GM21515 (cell line): ENCODE measurements around the gene TSKU.

Experiments
- ATAC-seq: cut with Tn5 transposase; IDR thresholded peaks from one replicate; pipeline ENCODE4 v1.9.1; 2021; ENCODE audit not compliant: unreplicated experiment

TSKU gene

DNA sequence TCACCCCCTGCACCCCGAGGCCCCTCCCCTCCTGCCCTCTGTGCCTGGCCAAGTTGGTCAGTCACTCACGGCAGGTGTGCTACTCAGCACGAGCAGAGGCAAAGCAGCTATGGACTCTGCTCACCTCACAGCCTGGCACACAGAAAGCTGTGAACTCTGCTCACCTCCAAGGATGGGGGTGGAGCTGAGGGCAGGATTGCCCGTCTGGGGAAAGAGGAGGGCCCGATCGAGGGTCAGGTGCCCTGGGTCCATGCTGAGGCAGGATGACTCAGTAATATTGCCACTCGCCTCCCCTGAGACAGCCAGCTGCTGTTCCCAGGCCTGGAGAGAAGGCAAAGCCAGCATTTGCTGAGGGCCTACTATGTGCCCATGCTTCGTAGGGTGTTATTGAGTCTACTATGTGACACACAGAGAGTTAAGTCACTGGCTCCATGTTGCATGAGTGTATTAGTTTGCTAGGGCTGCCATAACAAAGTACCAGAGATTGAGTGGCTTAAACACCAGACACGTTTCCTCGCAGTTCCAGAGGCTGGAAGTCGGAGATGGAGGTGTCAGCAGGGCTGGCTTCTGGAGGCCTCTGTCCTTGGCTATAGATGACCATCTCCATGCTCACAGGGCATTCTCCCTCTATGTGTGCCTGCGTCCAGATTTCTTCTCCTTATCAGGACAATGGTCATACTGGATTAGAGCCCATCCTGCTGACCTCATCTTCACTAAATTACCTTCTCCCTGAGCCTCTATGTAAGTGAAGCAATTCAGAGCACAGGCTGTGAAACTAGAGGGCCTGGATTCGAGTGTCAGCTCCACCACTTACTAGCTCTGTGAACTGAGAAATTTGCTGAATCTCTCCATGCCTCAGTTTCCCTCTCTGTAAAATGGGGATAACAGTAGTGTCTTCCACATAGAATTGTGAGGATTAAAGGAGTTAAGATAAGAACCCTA, 13.2 kb upstream of the TSKU start:
- no peak for ATAC-seq

- ATAC-seq = no peak
Observed at GRCh38 chr11:76770642-76771445, 12.3 kb upstream of the TSKU start.

GRCh38 chr11:76771446-76772099, 11.6 kb upstream of the TSKU start:
- ATAC-seq = no peak

DNA sequence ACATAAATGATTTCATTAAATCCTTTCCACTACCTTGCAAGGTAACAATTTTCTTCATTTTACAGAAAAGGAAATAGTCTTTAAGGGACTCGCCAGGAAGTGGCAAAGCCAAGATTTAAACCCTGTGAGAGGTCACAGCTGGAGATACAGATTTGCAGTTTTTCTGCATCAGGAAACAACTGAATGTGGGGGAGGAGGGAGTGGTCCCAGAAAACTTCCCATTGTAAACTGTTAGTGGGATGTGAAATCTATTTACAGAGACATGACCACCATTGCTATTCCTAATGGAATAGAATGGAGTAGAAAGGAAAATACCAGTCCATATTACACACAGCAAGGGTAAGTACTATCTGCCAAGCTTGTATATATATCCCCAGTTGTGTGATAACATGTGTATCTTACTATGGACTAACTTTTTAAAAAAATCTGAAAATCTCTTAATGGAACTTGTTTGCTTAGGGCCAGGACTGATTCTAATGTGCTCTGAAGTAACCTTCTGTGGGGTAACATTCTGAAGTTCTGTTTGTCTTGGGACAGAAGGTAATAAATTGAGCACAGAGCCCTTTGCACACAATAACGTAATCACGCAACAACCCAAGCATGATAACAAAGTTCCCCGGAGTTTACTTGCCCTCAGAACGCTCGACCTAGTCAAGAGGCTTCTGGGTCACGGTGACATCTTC, 10.9 kb upstream of the TSKU start:
- no peak for ATAC-seq

GRCh38 chr11:76772783-76773106, 10.4 kb upstream of the TSKU start:
- ATAC-seq = no peak

DNA sequence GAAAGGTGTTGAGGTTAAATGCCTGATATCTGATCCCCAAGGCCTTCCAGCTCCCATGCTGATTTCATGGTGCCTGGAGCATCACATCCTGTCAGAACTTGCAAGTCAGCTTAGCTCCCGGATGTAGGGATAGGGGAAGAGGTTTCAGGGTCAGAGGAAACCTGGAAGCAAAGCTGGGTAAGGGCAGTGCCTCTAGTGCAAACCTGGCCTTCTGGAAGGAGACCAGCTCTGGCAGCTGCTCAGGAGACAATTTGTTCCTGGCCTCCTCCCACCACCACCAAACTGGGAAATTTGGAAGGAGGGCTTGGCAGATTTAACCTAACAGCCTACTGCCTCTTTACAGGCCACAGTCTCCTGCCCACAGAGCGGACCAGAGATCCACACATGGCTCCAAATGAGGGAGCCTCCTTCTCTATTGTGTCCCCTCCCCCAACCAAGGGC, 9.2 kb upstream of the TSKU start:
- ATAC-seq = no peak

DNA sequence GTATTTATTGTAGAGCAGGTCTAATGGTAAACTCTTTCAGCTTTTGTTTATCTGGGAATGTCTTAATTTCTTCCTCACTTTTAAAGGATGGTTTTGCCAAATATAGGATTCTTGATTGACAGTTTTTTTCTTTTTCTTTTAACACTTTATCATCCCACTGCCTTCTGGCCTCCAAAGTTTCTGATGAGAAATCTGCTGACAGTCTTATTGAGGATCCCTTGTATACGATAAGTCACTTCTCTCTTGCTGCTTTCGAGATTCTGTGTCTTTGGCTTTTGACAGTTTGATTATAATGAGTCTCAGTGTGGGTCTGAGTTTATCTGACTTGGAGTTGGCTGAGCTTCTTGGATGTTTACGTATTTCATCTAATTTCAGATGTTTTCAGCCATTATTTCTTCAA, 6.7 kb upstream of the TSKU start:
- no peak for ATAC-seq

- ATAC-seq = no peak
Observed at GRCh38 chr11:76777305-76777704, 5.9 kb upstream of the TSKU start.

DNA sequence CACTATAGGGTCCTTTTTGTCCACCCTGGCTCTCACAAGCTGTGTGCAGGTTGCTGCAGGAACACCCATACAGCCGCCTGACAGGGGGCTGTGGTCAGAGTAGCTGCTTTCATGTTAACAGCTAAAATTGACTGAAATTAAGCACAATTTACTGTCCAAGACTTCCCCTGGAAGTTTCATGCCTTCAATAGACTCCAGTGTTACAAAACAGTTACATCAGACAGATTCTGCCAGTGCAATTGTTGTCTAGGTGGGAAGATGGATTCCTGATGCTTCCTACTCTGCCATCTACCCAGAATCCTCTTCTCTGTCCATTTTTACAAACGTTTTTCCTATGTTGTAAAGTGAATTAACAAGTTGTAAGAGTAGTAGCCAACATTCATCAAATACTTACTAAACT, 5.3 kb upstream of the TSKU start:
- ATAC-seq = no peak

- no peak for ATAC-seq
Observed at GRCh38 chr11:76778874-76779273, 4.3 kb upstream of the TSKU start.

- ATAC-seq = no peak
Observed at GRCh38 chr11:76781046-76781801, 1.9 kb upstream of the TSKU start.

DNA sequence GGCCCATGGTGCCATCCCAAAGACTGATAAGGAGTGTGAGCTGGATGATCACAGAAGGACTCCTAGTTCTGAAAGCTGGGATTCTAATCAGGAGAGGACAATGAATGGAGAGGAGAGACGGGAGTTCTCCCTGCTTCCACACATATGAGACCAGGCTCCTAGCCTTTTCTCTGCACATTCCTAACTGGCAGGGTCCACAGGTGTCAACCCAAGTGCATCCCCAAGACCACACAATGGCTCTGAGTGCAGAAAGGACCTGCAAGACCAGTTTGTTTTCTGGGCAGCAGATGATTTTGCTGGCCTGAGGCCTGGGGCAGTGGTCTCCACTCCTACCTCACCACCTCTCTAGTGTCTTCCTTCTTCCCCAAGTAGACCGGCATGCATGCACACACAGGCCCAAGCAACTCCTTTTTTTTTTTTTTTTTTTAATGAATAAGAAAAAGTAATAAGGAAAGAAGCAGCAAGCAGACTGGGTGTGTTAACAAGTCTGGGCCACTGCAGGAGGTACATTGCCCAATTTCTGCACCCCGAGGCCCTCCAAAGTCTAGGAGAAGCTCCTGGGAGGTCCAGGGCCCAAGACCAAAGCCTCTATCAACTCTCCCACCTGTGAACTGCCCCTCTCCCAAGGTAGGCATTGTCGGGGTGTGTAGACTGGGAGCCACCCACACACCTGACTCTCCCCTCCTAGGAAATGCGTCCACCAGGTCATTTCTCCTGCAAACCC, 1.2 kb upstream of the TSKU start:
- no peak for ATAC-seq

DNA sequence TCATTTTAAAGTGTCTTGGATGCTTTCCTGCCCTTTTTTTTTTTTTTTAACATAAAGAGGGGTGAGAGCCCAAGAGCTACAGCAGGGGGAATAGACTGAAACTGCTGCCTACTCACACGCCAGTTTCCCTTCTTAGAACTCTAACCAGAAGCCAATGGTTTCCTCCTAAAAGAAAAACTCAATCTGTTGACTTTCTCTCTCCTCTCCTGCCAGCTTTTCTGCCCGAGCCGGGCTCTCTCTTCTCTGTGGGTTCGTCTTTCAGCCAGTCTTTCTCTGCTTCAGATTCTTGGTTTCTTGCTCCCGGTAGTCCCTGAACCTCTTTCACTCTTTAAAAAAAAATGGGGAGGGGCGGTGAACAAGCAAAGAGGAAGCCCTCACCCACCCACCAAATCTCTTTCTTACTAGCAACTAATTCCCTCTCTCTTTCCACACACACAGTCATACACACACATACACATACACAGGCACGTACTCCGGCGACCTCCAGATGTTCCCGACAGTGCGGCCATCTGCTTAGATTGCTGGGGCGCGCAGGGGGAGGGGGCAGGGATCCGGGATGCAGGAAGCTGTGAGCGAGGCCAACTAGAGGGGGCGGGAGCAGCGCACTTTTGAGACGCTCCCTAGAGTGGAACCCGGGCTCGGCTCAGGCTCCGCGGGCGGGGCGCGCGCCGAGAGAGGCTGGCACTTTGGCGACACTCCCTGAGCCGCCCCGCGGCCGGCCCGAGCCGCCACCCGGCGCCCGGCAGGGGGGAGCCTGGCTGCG, 444 bp upstream of the TSKU start:
- ATAC-seq = no peak

DNA sequence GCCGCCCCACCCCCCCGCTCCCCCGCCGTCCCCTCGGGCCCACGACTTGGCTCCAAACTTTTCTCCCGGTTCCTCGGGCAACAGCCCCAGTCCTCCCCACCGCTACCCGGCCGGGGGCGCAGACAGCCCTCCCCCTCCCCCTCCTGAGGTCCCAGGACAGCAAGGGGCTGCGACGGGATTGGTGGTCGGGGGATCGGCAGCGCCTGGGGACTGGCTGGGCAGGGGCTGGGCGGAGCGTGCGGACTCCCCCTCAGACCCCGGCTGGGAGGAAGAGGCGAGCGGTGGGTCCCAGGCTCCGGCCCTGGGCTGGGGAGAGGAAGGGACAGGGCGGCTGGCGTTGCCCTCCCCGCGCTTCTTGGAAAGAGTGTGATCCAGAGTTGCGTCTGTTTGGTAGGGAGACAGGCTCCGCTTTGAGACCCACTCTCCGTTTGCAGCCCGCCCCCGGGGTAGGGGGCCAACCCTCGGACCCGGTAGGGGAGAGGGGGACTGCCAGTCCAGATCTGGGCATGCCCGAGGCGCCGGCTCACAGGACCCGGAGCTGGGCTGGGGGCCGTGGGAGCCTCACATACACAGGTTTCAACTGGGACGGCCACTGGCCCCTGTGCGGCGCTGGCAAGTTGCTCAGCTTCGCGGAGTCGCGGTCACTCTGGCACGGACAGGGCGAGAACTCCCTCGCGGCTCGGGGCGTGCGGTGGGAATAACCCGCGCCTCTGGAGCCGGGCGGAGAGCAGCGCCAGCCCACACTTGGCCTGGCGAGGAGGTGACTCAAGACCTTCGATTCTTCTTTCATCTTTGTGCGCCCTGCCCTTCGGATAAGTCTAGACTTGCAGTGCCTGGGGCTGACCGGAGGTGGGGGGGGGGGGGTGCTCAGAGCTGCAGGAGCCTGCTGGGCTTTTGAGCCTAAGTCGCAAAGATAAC, 999 bp downstream of the TSKU start:
- ATAC-seq = no peak

DNA sequence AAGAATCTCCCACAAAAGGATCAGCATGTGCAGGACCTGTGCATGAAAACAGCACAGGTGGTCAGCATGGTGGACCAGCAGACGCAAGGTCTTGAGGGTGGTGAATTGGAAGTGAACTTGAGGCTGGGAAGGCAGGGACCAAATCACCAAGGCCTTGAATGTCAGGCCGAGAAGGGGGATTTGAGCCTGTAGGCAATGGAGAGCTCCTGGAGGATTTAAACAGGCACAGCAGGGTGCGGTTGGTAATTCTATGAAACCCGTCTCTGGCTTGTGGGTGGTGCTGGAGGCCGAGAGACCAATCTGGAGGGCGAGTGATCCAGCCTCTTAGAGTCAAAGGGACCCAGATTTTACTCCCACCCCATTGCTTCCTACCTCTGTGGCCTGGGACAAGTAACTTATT, 2.4 kb downstream of the TSKU start:
- ATAC-seq = no peak

DNA sequence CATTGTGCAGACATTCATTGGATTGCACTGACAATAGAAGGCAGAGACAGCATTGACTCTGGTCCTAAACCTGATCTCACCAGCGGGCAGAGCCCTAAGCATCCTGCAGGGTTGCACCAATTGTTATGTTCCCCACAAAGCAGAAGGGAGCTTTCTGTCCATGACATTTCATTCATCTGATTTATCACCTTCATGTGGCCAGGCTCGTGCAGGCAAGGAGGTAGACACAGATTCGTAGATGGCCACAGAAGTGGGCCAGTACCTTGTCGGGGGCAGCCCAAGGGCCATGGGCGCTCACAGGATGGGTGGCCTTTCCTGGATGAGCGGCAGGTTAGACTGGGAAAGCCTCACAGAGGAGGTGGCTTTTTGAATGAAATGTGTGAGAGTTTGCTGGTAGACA, 2.9 kb downstream of the TSKU start:
- ATAC-seq = no peak

GRCh38 chr11:76786441-76787014, 3.4 kb downstream of the TSKU start:
- ATAC-seq = no peak

GRCh38 chr11:76787271-76787670, 4.1 kb downstream of the TSKU start:
- ATAC-seq = no peak
